Skeletal muscle tissue (tissue), 4 donors: ENCODE measurements around the gene DIAPH2. TPM values are rescaled to one million over a fixed set of nuclear protein-coding genes. Genes with fewer than 3 reads are reported as not detected.

Experiments
- H3K27ac ChIP-seq: one replicate; pipeline ENCODE4 v1.7.0; 2013; ENCODE audit warnings: mild to moderate bottlenecking, low read depth, low read length, inconsistent platforms
- H3K27me3 ChIP-seq, 3 donors: one replicate each; pipeline ENCODE4 v1.7.0; 2013; ENCODE audit warnings: low read length in 3 of 3; ENCODE audit not compliant: control insufficient read depth in 3 of 3, insufficient read depth in 3 of 3
- H3K36me3 ChIP-seq, 3 donors: one replicate each; pipeline ENCODE4 v1.7.0; 2013; ENCODE audit warnings: low read length in 3 of 3; ENCODE audit not compliant: control insufficient read depth in 3 of 3, insufficient read depth in 3 of 3
- H3K4me1 ChIP-seq, 3 donors: one replicate each; pipeline ENCODE4 v1.7.0; 2013; ENCODE audit warnings: low read length in 3 of 3, mild to moderate bottlenecking in 3 of 3; ENCODE audit not compliant: control insufficient read depth in 3 of 3, insufficient read depth in 3 of 3
- H3K4me3 ChIP-seq, 3 donors: one replicate each; pipeline ENCODE4 v1.7.0; 2013; ENCODE audit warnings: low read length in 3 of 3
- H3K9ac ChIP-seq, 3 donors: one replicate each; pipeline ENCODE4 v1.7.0; 2013; ENCODE audit warnings: low read length in 3 of 3, mild to moderate bottlenecking in 3 of 3, moderate library complexity in 2 of 3, low read depth in 1 of 3
- H3K9me3 ChIP-seq, 3 donors: one replicate each; pipeline ENCODE4 v1.7.0; 2013; ENCODE audit warnings: low read length in 3 of 3; ENCODE audit not compliant: control insufficient read depth in 3 of 3
- total RNA-seq: library from RNA; depleted of rRNA; stranded (reverse); fragments of >200 nt; gene quantifications from one replicate; pipeline ENCODE4 v1.2.3, GENCODE V29; 2014
- donor health status: Osteomylitis.

Gene DIAPH2
- total RNA-seq, 1 donor from 2014 or later: 12.0 TPM

DNA sequence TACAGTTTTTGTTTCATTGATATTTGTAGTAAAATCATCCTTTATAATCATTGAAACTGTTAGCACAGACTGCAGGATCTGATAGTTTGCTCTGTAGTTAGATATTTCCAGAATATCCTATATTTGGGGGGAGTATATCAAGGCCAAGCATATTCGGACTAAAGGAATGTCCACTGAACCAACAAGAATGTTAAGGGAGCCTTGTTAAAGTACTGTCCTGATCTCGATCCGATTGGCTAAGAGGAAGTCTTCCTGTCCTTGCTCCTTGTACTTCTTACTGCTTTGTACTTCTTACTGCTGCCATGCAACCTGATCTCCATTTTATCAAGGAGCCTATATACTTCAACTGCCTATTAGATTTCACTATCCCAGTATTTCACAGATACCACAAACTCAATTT is 648.3 kb downstream of the DIAPH2 start:
- no peaks in the 10 kb centered on the region for H3K36me3 ChIP-seq
- H3K27ac ChIP-seq: no peak overlapping the region
- H3K9me3 ChIP-seq: no peaks in the 10 kb centered on the region
- no peaks in the 10 kb centered on the region for H3K4me1 ChIP-seq
- no peaks in the 10 kb centered on the region for H3K27me3 ChIP-seq
- no peak overlapping the region for H3K9ac ChIP-seq
- H3K4me3 ChIP-seq: no peak overlapping the region

- Histone ChIP-seq H3K9ac (no peak overlapping the region), H3K27ac (no peak overlapping the region), H3K27me3 (no peaks in the 10 kb centered on the region), H3K4me3 (no peak overlapping the region), H3K4me1 (no peaks in the 10 kb centered on the region), H3K9me3 (no peaks in the 10 kb centered on the region), H3K36me3 (no peaks in the 10 kb centered on the region)
These were observed 650.2 kb downstream of the DIAPH2 start for GRCh38 chrX:97334850-97335249.

DNA sequence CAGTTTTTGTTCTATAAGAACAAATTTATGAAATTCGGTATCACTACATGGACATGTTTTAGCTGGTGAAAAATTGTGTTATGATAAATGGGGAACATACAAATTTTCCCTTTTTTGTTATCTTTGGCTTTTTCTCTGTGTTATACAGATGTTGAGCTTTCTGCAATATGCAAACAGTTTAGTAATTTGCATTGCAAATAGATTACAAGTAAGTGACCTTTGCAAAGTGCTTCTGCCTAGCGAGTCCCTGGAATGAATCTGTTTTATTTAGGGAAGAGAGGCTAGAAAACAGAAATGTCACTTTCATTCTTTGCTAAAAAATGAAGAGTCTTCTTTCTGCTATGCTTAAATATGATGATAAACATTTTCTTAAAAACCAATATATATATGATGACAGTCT is 660.1 kb downstream of the DIAPH2 start:
- Histone ChIP-seq H3K36me3 (no peaks in the 10 kb centered on the region), H3K4me1 (no peaks in the 10 kb centered on the region), H3K27ac (no peak overlapping the region), H3K27me3 (no peaks in the 10 kb centered on the region), H3K9ac (no peak overlapping the region), H3K9me3 (no peaks in the 10 kb centered on the region), H3K4me3 (no peak overlapping the region)

DNA sequence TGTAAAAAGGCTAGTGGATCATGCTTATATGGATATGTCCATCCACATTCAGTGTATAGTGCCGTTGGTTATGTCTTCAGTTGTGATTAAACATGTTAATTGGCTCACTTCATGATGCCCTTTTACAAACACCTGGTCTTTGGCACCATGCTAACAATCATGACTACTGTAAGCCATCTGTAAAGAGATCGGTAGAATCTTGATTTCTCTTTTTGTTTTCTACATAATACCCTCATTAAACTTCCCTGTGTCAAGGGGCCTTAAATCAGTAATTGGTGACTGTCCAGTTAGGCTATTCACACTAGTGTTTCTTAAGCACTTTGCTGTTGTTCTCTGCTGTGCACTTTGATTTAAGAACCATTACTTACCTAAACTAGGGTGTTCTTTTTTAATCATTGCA is 674.3 kb downstream of the DIAPH2 start:
- no peaks in the 10 kb centered on the region for H3K36me3 ChIP-seq
- H3K27ac ChIP-seq: no peak overlapping the region
- H3K9ac ChIP-seq: no peak overlapping the region
- no peak overlapping the region for H3K4me3 ChIP-seq
- H3K4me1 ChIP-seq: no peaks in the 10 kb centered on the region
- H3K27me3 ChIP-seq: no peaks in the 10 kb centered on the region
- H3K9me3 ChIP-seq: no peaks in the 10 kb centered on the region

- H3K27me3 ChIP-seq: no peaks in the 10 kb centered on the region
These were observed 679.2 kb downstream of the DIAPH2 start for GRCh38 chrX:97363843-97364242.

DNA sequence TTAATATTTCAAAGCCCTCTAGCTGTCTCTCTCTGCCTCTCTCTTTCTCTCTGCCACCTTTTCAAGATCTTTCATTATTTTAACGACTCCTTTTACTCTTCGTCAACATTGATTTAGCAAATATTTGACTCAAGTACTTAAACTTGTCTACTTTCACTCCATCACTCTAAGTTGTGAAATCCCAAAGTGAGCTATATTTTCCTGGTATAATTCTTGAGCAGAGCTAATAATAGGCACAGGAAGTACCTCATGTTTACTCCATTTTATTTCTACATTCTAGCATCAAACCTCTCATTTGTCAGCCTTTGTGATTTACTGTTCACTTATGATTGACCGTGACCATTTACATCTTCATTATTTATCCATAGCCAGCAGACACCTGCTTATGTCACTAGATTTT is 681.6 kb downstream of the DIAPH2 start:
- H3K27ac ChIP-seq: no peak overlapping the region
- H3K27me3 ChIP-seq: no peaks in the 10 kb centered on the region
- no peaks in the 10 kb centered on the region for H3K36me3 ChIP-seq
- H3K9me3 ChIP-seq: no peaks in the 10 kb centered on the region
- H3K9ac ChIP-seq: no peak overlapping the region
- H3K4me1 ChIP-seq: no peaks in the 10 kb centered on the region
- no peak overlapping the region for H3K4me3 ChIP-seq

More at GRCh38 chrX:97363843-97364242, 679.2 kb downstream of the DIAPH2 start:
- Histone ChIP-seq H3K36me3 (no peaks in the 10 kb centered on the region), H3K4me3 (no peak overlapping the region), H3K9me3 (no peaks in the 10 kb centered on the region), H3K27ac (no peak overlapping the region), H3K9ac (no peak overlapping the region), H3K4me1 (no peaks in the 10 kb centered on the region)

DNA sequence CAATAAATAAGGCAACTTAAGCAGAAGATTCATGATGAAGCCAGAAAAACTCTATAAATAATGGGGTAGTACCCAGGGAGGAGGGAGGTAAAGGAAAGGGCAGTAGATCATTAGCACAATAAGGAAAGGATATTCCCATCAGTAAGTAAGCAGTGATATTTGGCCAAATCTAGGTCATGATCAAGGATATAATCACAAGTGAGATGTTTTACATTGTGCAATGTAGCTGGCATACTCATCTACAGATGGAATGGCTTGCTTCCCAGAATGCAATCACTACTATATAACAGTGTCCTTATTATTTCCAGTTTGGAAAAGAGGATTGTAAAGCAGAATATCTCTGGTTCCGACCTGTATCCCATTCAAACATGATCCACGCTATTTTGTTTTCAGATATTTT is 682.5 kb downstream of the DIAPH2 start:
- H3K4me3 ChIP-seq: no peak overlapping the region

GRCh38 chrX:97369947-97370346 is 685.3 kb downstream of the DIAPH2 start:
- Histone ChIP-seq H3K27me3 (no peaks in the 10 kb centered on the region), H3K4me1 (no peaks in the 10 kb centered on the region), H3K36me3 (no peaks in the 10 kb centered on the region), H3K27ac (no peak overlapping the region), H3K9me3 (no peaks in the 10 kb centered on the region), H3K4me3 (no peak overlapping the region), H3K9ac (no peak overlapping the region)

More for the DNA sequence above, 682.5 kb downstream of the DIAPH2 start:
- no peaks in the 10 kb centered on the region for H3K36me3 ChIP-seq
- no peak overlapping the region for H3K27ac ChIP-seq
- no peaks in the 10 kb centered on the region for H3K9me3 ChIP-seq
- H3K27me3 ChIP-seq: no peaks in the 10 kb centered on the region
- H3K4me1 ChIP-seq: no peaks in the 10 kb centered on the region
- no peak overlapping the region for H3K9ac ChIP-seq

DNA sequence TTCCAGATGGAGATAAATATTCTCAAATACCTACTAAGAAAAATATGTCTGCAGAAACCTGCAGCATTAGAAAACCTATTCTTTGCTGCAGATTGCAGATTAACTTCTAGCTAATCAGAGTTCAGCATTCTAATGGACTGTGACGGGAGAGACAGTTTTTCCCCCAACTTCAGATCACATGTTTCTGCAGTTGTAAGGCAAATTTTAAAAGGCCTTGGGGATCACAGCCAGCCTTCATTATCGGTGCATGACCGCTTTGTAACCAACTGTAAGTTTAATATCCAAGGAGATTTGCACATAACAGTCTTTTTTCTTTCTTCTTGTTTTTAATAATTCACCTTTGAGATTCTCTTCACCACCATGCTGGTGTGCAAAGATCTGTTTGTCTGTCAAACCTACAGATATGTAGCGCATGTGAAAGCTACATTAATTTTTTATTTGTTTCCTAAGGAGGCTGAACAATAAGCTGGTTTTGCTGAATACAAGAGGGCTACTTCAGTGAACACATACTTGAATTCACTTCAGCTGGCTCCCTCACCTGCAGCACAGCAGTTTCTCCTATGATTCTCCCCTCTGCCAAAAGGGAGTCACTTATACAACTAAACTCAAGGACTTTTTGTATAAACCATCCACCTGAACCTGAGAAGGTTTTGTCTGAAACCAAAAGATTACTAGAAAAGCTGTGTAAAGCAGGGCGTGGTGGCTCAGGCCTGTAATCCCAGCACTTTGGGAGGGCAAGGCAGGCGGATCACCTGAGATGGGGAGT is 687.5 kb downstream of the DIAPH2 start:
- Histone ChIP-seq H3K36me3 (no peaks in the 10 kb centered on the region), H3K9me3 (no peaks in the 10 kb centered on the region), H3K4me3 (no peak overlapping the region), H3K4me1 (no peaks in the 10 kb centered on the region), H3K27me3 (no peaks in the 10 kb centered on the region), H3K27ac (no peak overlapping the region), H3K9ac (no peak overlapping the region)

DNA sequence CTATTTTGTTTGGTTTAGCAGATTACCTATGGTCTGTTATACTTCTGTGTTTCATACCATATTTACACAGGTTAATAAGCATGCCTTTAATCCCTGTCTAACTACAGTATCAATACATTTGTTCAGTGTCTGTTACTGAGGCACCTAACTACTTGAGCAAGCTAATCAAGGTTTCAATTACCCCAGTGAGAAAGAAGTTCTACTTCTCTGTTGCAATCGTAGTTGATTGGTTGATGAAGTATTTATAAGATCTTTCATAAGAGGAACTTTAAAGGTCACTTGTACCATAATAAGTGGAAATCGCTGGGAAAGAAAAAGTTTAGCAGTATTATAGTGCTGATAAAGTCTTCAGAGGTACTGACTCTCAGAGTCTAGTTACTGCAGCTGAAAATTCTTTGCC is 689.6 kb downstream of the DIAPH2 start:
- Histone ChIP-seq H3K4me1 (no peaks in the 10 kb centered on the region), H3K27me3 (no peaks in the 10 kb centered on the region), H3K9ac (no peak overlapping the region), H3K36me3 (no peaks in the 10 kb centered on the region), H3K27ac (no peak overlapping the region), H3K9me3 (no peaks in the 10 kb centered on the region), H3K4me3 (no peak overlapping the region)
